ENCODE measurements around the gene ENTPD2.
"Not testable (repeated sequence)": the region's sequence is repeated elsewhere in the genome, so short reads cannot be mapped to it uniquely, and the experiment has no call there.

Gene ENTPD2

GRCh38 chr9:137063311-137064026, 9.6 kb upstream of the ENTPD2 start:
- DNase-seq: no peak

GRCh38 chr9:137062798-137063197, 8.9 kb upstream of the ENTPD2 start:
- not testable (repeated sequence) for DNase-seq

- no peak for DNase-seq
These were observed 8.5 kb upstream of the ENTPD2 start for GRCh38 chr9:137062384-137062783.

- no peak for DNase-seq
These were observed 4.8 kb upstream of the ENTPD2 start for GRCh38 chr9:137058521-137059234.

- no peak for DNase-seq
These were observed 3.7 kb upstream of the ENTPD2 start for GRCh38 chr9:137057545-137057944.

GRCh38 chr9:137056739-137057415, 3.0 kb upstream of the ENTPD2 start:
- DNase-seq: no peak

GRCh38 chr9:137055385-137056364, 1.8 kb upstream of the ENTPD2 start:
- no peak for DNase-seq

- DNase-seq: no peak
These were observed 1.1 kb upstream of the ENTPD2 start for GRCh38 chr9:137054932-137055384.

GRCh38 chr9:137052998-137053943, 590 bp downstream of the ENTPD2 start:
- DNase-seq: no peak

- no peak for DNase-seq
These were observed 1.6 kb downstream of the ENTPD2 start for GRCh38 chr9:137052293-137052692.

- no peak for DNase-seq
These were observed 2.6 kb downstream of the ENTPD2 start for GRCh38 chr9:137051145-137051724.

GRCh38 chr9:137050570-137050969, 3.3 kb downstream of the ENTPD2 start:
- DNase-seq: no peak

GRCh38 chr9:137049544-137050449, 4.1 kb downstream of the ENTPD2 start:
- no peak for DNase-seq

GRCh38 chr9:137048655-137049543, 5.0 kb downstream of the ENTPD2 start:
- no peak for DNase-seq

GRCh38 chr9:137046088-137046787, 7.6 kb downstream of the ENTPD2 start, which contains the start of gene NPDC1:
Gene NPDC1 (minus strand): TSS chr9:137046177. CDS start chr9:137045989, 188 bp downstream.
- DNase-seq: peak; percentile 73

GRCh38 chr9:137045294-137046087, 8.4 kb downstream of the ENTPD2 start:
- no peak for DNase-seq
